Stimulated activated naive CD8-positive, alpha-beta T cell treated with anti-CD3 and anti-CD28 coated beads, Interleukin-15, amount 100 ng/mL, for 72 hours (primary cell): ENCODE data around the gene ASCL3.

Source experiments
- ATAC-seq: fragments of 150-1000 bp; cut with Tn5 transposase; 2 replicates; pipeline ENCODE4 v1.10.0; 2021; ENCODE audit warnings: mild to moderate bottlenecking, moderate library complexity
- DNase-seq, 2 donors: peaks; one replicate each; pipeline ENCODE4 v3.0.0; 2021 to 2022
- H3K27ac Mint-ChIP-seq, 2 donors: one replicate each; pipeline ENCODE4 v1.8.0; 2022; ENCODE audit warnings: mild to moderate bottlenecking in 2 of 2, mixed read lengths in 2 of 2, moderate library complexity in 2 of 2
- H3K27me3 Mint-ChIP-seq: one replicate; pipeline ENCODE4 v1.8.0; 2022; ENCODE audit warnings: mixed read lengths
- H3K4me1 Mint-ChIP-seq: one replicate; pipeline ENCODE4 v1.8.0; 2022; ENCODE audit warnings: mild to moderate bottlenecking, mixed read lengths
- H3K4me3 Mint-ChIP-seq, 2 donors: one replicate each; pipeline ENCODE4 v1.8.0; 2022; ENCODE audit warnings: mild to moderate bottlenecking in 2 of 2, mixed read lengths in 2 of 2, moderate library complexity in 1 of 2
- H3K9me3 Mint-ChIP-seq, 2 donors: one replicate each; pipeline ENCODE4 v1.8.0; 2022; ENCODE audit warnings: mixed read lengths in 2 of 2

The ASCL3 gene

DNA sequence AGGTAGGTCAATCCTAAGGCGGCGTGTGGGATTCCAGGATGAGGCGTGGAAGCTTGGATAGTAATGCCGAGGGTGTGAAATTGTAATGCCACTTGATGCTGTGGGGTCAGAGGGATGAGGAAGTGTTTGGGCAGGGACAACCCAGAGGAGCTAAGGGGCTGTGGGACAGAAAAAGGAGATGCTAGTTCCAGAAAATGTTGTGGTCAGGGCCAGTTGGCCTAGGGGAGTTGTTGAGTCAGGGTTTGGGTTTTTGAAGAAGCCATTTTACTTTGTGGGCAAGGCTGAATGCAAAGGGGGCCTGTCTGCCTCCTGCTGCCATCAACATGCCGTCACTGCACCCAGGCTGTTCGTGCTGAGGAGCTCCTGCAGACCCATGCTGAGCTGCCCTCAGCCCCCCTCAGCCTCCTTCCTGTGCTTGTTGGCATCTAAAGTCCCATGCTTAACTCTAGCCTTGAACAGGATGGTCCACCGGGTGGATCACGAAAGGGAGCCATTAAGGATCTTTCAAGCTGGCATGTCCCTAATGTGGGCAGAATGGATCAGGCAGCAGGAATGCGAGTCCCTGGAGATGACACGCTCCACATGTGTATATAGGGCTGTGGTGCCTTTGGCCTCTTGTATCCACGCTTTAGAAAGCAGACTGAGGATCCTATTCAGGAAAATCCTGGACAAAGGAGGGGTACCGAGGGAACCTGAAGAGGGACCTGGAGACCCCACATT lies 12.2 kb downstream of the ASCL3 start:
- H3K27me3 Mint-ChIP-seq, result no peaks in the 10 kb centered on the region
- ATAC-seq (no peak), DNase-seq (no peak)
- no peaks in the 10 kb centered on the region for H3K4me1 Mint-ChIP-seq
- H3K27ac Mint-ChIP-seq, result peak overlapping the region in 1 of 2 donors; percentile 91
- H3K9me3 Mint-ChIP-seq, result no peaks in the 10 kb centered on the region
- no peak overlapping the region for H3K4me3 Mint-ChIP-seq

DNA sequence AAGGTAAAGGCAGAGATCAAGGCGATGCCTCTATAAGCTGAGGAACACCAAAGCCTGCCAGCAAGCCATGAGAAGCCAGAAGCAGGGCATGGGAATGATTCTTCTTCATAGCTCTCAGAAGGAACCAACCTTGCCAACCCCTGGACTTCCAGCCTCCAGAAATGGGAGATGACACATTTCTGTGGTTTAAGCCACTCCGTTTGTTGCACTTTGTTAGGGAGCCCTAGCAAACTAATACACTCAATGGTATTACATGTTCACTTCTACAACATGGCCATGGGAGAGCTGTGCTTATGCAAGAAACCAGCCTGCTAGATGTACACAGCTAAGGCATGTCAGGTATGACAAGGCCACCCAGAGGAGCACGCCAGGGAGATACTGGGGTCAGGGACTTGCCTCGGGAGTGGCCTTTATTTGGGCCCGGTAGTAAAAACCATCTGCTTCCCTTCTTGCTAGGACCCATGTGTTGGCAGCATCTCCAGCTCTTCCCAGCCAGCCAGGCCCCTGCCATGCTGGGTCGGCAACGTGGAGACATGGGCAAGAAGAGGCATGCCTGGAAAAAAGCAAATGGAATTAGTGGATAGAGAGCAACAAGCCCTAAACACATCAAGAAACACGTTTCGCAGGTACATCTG lies 13.7 kb downstream of the ASCL3 start:
- Mint-ChIP-seq H3K9me3 (no peaks in the 10 kb centered on the region), H3K4me3 (no peak overlapping the region), H3K27me3 (no peaks in the 10 kb centered on the region), H3K27ac (no peak overlapping the region), H3K4me1 (no peaks in the 10 kb centered on the region)
- DNase-seq, result no peak
- ATAC-seq, result no peak

GRCh38 chr11:8928205-8928604 lies 14.6 kb downstream of the ASCL3 start:
- Mint-ChIP-seq H3K27ac (no peak overlapping the region), H3K27me3 (no peaks in the 10 kb centered on the region), H3K4me3 (no peak overlapping the region), H3K9me3 (no peaks in the 10 kb centered on the region), H3K4me1 (no peaks in the 10 kb centered on the region)
- DNase-seq, result no peak
- ATAC-seq, result no peak

DNA sequence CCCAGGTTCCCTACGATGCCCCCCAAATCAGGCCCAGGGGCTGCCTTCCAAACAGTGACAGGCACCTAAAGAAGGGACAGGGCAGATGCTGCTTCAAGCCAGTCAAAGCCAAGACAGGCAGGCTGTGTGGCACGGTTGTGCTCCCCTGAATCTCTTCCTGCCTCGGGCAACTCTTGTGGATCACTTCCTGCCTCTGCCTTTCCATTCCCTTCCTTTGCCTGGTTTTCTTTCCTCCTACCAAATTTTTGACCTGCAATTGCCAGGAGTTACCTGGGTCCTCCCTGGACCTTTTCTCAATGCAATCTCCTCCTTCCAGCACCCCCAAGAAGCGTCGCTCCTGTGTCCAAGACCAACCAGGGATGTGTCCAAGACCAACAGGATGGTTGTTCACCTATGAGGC lies 15.6 kb downstream of the ASCL3 start:
- ATAC-seq (no peak), DNase-seq (no peak)
- H3K27ac Mint-ChIP-seq, result no peak overlapping the region
- no peak overlapping the region for H3K4me3 Mint-ChIP-seq
- H3K27me3 Mint-ChIP-seq, result no peaks in the 10 kb centered on the region
- H3K4me1 Mint-ChIP-seq, result no peaks in the 10 kb centered on the region
- H3K9me3 Mint-ChIP-seq, result no peaks in the 10 kb centered on the region

- Mint-ChIP-seq H3K27me3 (no peaks in the 10 kb centered on the region), H3K27ac (no peak overlapping the region), H3K4me3 (no peak overlapping the region), H3K4me1 (no peaks in the 10 kb centered on the region), H3K9me3 (no peaks in the 10 kb centered on the region)
- ATAC-seq (no peak), DNase-seq (no peak)
Measured at GRCh38 chr11:8926236-8926635, 16.6 kb downstream of the ASCL3 start.

GRCh38 chr11:8925711-8926110 lies 17.1 kb downstream of the ASCL3 start:
- H3K9me3 Mint-ChIP-seq, result no peaks in the 10 kb centered on the region

DNA sequence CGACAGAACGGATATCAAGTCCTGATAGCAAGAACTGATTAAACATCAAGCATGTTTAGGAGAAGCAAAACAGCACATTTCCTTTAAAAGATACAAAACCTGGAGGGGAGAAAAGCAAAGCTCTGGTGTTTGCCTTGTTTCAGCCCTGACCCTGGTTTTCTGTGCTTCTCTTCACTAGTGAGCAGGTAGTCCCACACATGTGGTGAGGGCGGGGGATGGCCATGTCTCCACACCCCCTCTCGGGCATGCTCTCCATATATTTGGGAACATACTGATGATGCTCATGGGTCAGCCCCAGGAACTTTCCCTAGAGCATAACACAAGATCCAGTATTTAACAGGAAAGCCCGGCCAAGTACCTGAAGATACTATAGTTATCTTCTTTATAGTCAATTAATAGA lies 20.1 kb downstream of the ASCL3 start:
- no peaks in the 10 kb centered on the region for H3K27me3 Mint-ChIP-seq
- no peak for DNase-seq
- H3K27ac Mint-ChIP-seq, result no peak overlapping the region
- H3K4me1 Mint-ChIP-seq, result no peaks in the 10 kb centered on the region
- no peak overlapping the region for H3K4me3 Mint-ChIP-seq
- no peaks in the 10 kb centered on the region for H3K9me3 Mint-ChIP-seq
- no peak for ATAC-seq

More at GRCh38 chr11:8925711-8926110, 17.1 kb downstream of the ASCL3 start:
- DNase-seq (no peak), ATAC-seq (no peak)
- no peak overlapping the region for H3K4me3 Mint-ChIP-seq
- H3K4me1 Mint-ChIP-seq, result no peaks in the 10 kb centered on the region
- no peak overlapping the region for H3K27ac Mint-ChIP-seq
- H3K27me3 Mint-ChIP-seq, result no peaks in the 10 kb centered on the region

- ATAC-seq (no peak), DNase-seq (no peak)
- no peaks in the 10 kb centered on the region for H3K9me3 Mint-ChIP-seq
- H3K27ac Mint-ChIP-seq, result no peak overlapping the region
- H3K4me3 Mint-ChIP-seq, result no peak overlapping the region
- H3K27me3 Mint-ChIP-seq, result no peaks in the 10 kb centered on the region
- H3K4me1 Mint-ChIP-seq, result peaks cover 23% of the 10 kb centered on the region
Measured at GRCh38 chr11:8917157-8917825, 25.5 kb downstream of the ASCL3 start.

DNA sequence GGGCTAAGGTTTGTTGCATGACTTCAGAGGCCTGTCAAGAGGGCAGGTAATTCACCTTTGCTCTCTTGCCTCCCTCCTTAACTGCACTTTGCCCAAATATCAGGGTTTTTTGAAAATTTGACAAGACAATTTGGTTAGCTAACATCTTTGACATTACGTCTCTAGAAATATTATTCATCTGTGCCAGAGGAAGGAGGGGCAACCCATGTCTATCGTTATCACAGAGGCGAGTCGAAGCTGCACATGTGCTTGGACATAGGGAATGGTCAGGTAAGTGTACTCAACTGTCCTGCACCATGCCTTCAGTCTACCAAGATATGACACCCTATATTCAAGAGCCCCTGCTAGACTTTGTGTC lies 28.2 kb downstream of the ASCL3 start:
- DNase-seq, result no peak
- Mint-ChIP-seq H3K4me3 (peak overlapping the region; percentile 74 to 82), H3K9me3 (no peaks in the 10 kb centered on the region), H3K27ac (peak overlapping the region; percentile 88 to 96), H3K27me3 (no peaks in the 10 kb centered on the region), H3K4me1 (peaks cover 36% of the 10 kb centered on the region)
- no peak for ATAC-seq

DNA sequence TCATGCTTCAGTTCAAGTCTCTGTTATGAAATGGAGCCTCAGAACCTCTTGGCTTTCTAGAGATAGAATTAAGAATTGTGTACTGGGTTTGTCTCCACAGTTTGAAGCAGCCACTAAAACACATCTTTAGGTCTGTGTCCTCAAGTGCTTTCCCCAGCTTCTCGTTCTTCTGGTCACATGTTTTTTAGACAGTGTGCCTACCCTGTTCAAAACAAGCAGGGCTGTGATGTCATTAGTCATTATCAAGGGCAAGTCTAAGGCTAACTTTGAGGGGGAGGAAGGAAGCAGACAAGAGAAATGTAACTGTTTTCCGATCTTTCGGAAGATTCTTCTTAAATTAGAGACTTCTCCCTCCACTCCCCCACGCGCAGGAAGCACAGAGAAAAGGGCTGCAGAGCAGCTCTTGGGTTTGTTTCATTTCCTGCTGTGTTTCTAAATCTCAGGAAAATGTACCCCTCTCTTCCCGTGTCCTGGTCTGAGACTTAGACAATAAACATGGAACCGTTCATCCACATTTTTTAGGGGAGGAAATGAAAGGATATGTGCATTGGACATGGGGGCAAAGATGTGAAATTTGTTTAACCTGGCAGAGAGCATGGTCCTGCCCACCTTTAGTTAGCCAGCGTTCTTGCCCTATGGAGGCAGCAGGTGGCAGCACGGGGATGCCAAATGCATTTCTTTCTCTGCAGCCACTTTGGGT lies 28.7 kb downstream of the ASCL3 start:
- H3K4me3 Mint-ChIP-seq, result peak overlapping the region; percentile 74 to 82
- peaks cover 4% of the 10 kb centered on the region for H3K27me3 Mint-ChIP-seq
- DNase-seq, result peak; percentile 58
- H3K4me1 Mint-ChIP-seq, result peaks cover 41% of the 10 kb centered on the region
- ATAC-seq, result peak; percentile 64
- H3K9me3 Mint-ChIP-seq, result no peaks in the 10 kb centered on the region
- peak overlapping the region; percentile 88 to 96 for H3K27ac Mint-ChIP-seq

DNA sequence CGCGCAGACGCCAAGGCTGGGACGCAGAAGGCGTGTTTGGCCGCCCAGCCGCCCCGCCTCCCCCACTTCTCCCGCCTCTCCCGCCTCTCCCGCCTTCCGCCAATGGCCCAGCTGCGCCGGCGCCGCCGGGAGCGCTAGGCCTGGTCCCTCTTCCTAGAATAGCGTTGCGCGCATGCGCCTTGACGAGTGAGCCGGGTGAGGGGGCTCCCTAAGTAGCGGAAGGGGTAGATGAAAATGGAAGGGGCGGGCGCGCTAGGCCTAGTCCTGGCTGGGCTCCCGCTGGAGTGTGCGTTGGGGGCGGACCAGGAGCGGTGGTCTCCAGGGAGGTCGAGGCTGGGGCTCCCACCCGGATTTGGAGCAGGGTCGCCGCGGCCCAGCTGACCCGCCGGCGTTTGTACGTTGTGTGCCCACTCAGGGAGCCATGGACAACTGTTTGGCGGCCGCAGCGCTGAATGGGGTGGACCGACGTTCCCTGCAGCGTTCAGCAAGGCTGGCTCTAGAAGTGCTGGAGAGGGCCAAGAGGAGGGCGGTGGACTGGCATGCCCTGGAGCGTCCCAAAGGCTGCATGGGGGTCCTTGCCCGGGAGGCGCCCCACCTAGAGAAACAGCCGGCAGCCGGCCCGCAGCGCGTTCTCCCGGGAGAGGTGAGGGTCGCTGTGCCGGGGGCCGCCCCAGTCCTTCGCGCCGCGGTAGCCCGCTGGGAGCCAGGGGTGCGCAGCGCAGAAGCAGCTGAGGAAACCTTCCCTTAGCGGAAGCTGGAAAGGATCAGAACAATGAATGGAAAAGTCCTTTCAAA lies 31.6 kb downstream of the ASCL3 start, which contains the start of gene AKIP1:
TSS of gene AKIP1 (plus strand) at position 161 of the 795 bp plus-strand sequence. CDS start at position 422, 261 bp downstream.
- ATAC-seq (peak; percentile 84), DNase-seq (peak; percentile 81 to 90)
- Mint-ChIP-seq H3K4me1 (peaks cover 58% of the 10 kb centered on the region), H3K27ac (peak within 1 kb of the TSS; percentile 95 to 98), H3K9me3 (no peaks in the 10 kb centered on the region), H3K27me3 (peaks cover 8% of the 10 kb centered on the region), H3K4me3 (peak within 1 kb of the TSS; percentile 97)

- peaks cover 8% of the 10 kb centered on the region for H3K27me3 Mint-ChIP-seq
- peak overlapping the region; percentile 97 for H3K4me3 Mint-ChIP-seq
- H3K27ac Mint-ChIP-seq, result peak overlapping the region in 1 of 2 donors; percentile 89
- DNase-seq, result peak; percentile 16 to 29
- ATAC-seq, result peak; percentile 31
- peaks cover 59% of the 10 kb centered on the region for H3K4me1 Mint-ChIP-seq
- no peaks in the 10 kb centered on the region for H3K9me3 Mint-ChIP-seq
Measured at GRCh38 chr11:8910649-8911026, 32.2 kb downstream of the ASCL3 start.

GRCh38 chr11:8908099-8908498 lies 34.7 kb downstream of the ASCL3 start:
- DNase-seq (no peak), ATAC-seq (no peak)
- Mint-ChIP-seq H3K9me3 (no peaks in the 10 kb centered on the region), H3K27me3 (peaks cover 8% of the 10 kb centered on the region), H3K27ac (no peak overlapping the region), H3K4me3 (no peak overlapping the region), H3K4me1 (peaks cover 40% of the 10 kb centered on the region)

- DNase-seq (no peak), ATAC-seq (no peak)
- Mint-ChIP-seq H3K9me3 (no peaks in the 10 kb centered on the region), H3K4me1 (peaks cover 34% of the 10 kb centered on the region), H3K4me3 (peak overlapping the region in 1 of 2 donors; percentile 17), H3K27ac (peak overlapping the region; percentile 32 to 77), H3K27me3 (peaks cover 8% of the 10 kb centered on the region)
Measured at GRCh38 chr11:8907116-8907515, 35.7 kb downstream of the ASCL3 start.
